GM23338 (cell line): ENCODE measurements around the gene CHMP6. TPM values are rescaled to one million over a fixed set of nuclear protein-coding genes. Genes with fewer than 3 reads are reported as not detected.

Experiments
- ATAC-seq: fragments of 200-7000 bp; cut with Tn5 transposase; 3 replicates; pipeline ENCODE4 v1.9.1; 2020
- DNase-seq: peaks from one replicate; pipeline ENCODE4 v3.0.0-alpha.2; 2015; ENCODE audit warnings: low spot score
- H2AFZ ChIP-seq: fragments of 200-600 bp; sonication (generic); 2 replicates; pipeline ENCODE4 v1.8.0; 2016; ENCODE audit warnings: antibody characterized with exemption, mild to moderate bottlenecking, moderate library complexity
- H3F3A ChIP-seq: fragments of 200-600 bp; sonication (generic); replicated peaks from 2 replicates; pipeline ENCODE4 v1.8.0; 2017; ENCODE audit warnings: antibody characterized with exemption, mixed run types, low read depth
- H3K27ac ChIP-seq: fragments of 200-600 bp; sonication (generic); 2 replicates; pipeline ENCODE4 v1.6.1; 2016; ENCODE audit warnings: low read depth
- H3K27me3 ChIP-seq: fragments of 200-600 bp; sonication (generic); 2 replicates; pipeline ENCODE4 v1.8.0; 2016; ENCODE audit warnings: mild to moderate bottlenecking, mixed run types, moderate library complexity; ENCODE audit not compliant: insufficient read depth
- H3K36me3 ChIP-seq: fragments of 200-600 bp; sonication (generic); 2 replicates; pipeline ENCODE4 v1.8.0; 2016; ENCODE audit warnings: mild to moderate bottlenecking; ENCODE audit not compliant: insufficient read depth
- H3K4me1 ChIP-seq: fragments of 200-600 bp; sonication (generic); 2 replicates; pipeline ENCODE4 v1.8.0; 2016; ENCODE audit warnings: mild to moderate bottlenecking, moderate library complexity; ENCODE audit not compliant: insufficient read depth
- H3K4me2 ChIP-seq: fragments of 200-600 bp; sonication (generic); 2 replicates; pipeline ENCODE4 v1.7.1; 2017; ENCODE audit warnings: mixed run types
- H3K4me3 ChIP-seq: fragments of 200-600 bp; sonication (generic); 2 replicates; pipeline ENCODE4 v1.6.1; 2016; ENCODE audit warnings: mixed run types
- H3K79me2 ChIP-seq: fragments of 200-600 bp; sonication (generic); replicated peaks from 2 replicates; pipeline ENCODE4 v1.8.0; 2017; ENCODE audit warnings: mild to moderate bottlenecking; ENCODE audit not compliant: insufficient read depth
- H3K9me2 ChIP-seq: fragments of 200-600 bp; sonication (generic); 2 replicates; pipeline ENCODE4 v1.8.0; 2017; ENCODE audit not compliant: insufficient read depth
- H4K20me1 ChIP-seq: fragments of 200-600 bp; sonication (generic); replicated peaks from 2 replicates; pipeline ENCODE4 v1.8.0; 2017; ENCODE audit warnings: mild to moderate bottlenecking; ENCODE audit not compliant: insufficient read depth
- H3K27ac Mint-ChIP-seq: 2 replicates; pipeline ENCODE4 v1.8.0; 2020; ENCODE audit warnings: inconsistent platforms, mild to moderate bottlenecking, moderate library complexity, mixed read lengths
- H3K27me3 Mint-ChIP-seq: 3 replicates; pipeline ENCODE4 v1.8.0; 2022; ENCODE audit warnings: low read depth, mild to moderate bottlenecking, moderate library complexity, mixed read lengths, inconsistent platforms; ENCODE audit not compliant: insufficient read depth, poor library complexity
- H3K36me3 Mint-ChIP-seq: 3 replicates; pipeline ENCODE4 v1.8.0; 2021; ENCODE audit warnings: low read depth, mild to moderate bottlenecking, inconsistent platforms, moderate library complexity, mixed read lengths
- H3K4me1 Mint-ChIP-seq: 3 replicates; pipeline ENCODE4 v1.8.0; 2020; ENCODE audit warnings: mild to moderate bottlenecking, inconsistent platforms, mixed read lengths
- H3K4me3 Mint-ChIP-seq: 3 replicates; pipeline ENCODE4 v1.8.0; 2021; ENCODE audit warnings: moderate library complexity, mild to moderate bottlenecking, inconsistent platforms, mixed read lengths
- H3K9me3 Mint-ChIP-seq: 3 replicates; pipeline ENCODE4 v1.8.0; 2020; ENCODE audit warnings: moderate library complexity, mild to moderate bottlenecking, inconsistent platforms, mixed read lengths
- CREB1 ChIP-seq: fragments of 250-450 bp; sonication (Bioruptor Pico); IDR thresholded peaks from 2 replicates; pipeline ENCODE4 v1.5.0; 2020; ENCODE audit warnings: low read depth, mild to moderate bottlenecking, moderate library complexity
- CTCF ChIP-seq, 2 experiments: fragments of 200-600 bp in 1 of 2; sonication (generic) in 1 of 2; conservative IDR thresholded peaks; 2 replicates each; pipeline versions ENCODE4 v1.5.1 to v1.6.1; 2016 to 2017; ENCODE audit warnings: antibody characterized with exemption in 2 of 2, low read depth in 2 of 2, mild to moderate bottlenecking in 2 of 2, moderate library complexity in 1 of 2
- ETS1 ChIP-seq: IDR thresholded peaks from 2 replicates; pipeline ENCODE4 v1.6.1; 2016; ENCODE audit warnings: antibody characterized with exemption
- EZH2 ChIP-seq: fragments of 200-600 bp; sonication (generic); IDR thresholded peaks from one replicate; pipeline ENCODE4 v1.8.0; 2017; ENCODE audit warnings: antibody characterized with exemption, mild to moderate bottlenecking, low read depth; ENCODE audit not compliant: unreplicated experiment
- EZH2phosphoT487 ChIP-seq: fragments of 200-600 bp; sonication (generic); IDR thresholded peaks from one replicate; pipeline ENCODE4 v1.8.1; 2018; ENCODE audit warnings: antibody characterized with exemption; ENCODE audit not compliant: unreplicated experiment
- NANOG ChIP-seq: IDR thresholded peaks from 2 replicates; pipeline ENCODE4 v1.6.1; 2016; ENCODE audit warnings: antibody characterized with exemption, borderline replicate concordance
- POLR2AphosphoS5 ChIP-seq: IDR thresholded peaks from 2 replicates; pipeline ENCODE4 v1.6.1; 2016; ENCODE audit warnings: antibody characterized with exemption, low read depth
- REST ChIP-seq: IDR thresholded peaks from one replicate; pipeline ENCODE4 v1.6.1; 2018; ENCODE audit warnings: antibody characterized with exemption; ENCODE audit not compliant: unreplicated experiment
- STAT1 ChIP-seq: IDR thresholded peaks from one replicate; pipeline ENCODE4 v1.6.1; 2016; ENCODE audit warnings: antibody characterized with exemption; ENCODE audit not compliant: unreplicated experiment
- ZNF114 ChIP-seq: fragments of 250-450 bp; sonication (Bioruptor Pico); IDR thresholded peaks from 2 replicates; pipeline ENCODE4 v1.5.0; 2020; ENCODE audit warnings: mild to moderate bottlenecking, moderate library complexity
- ZNF331 ChIP-seq: fragments of 250-450 bp; sonication (Bioruptor Pico); IDR thresholded peaks from 2 replicates; pipeline ENCODE4 v1.5.0; 2020; ENCODE audit warnings: low read depth, mild to moderate bottlenecking, moderate library complexity
- ZNF462 ChIP-seq: fragments of 250-450 bp; sonication (Bioruptor Pico); IDR thresholded peaks from 2 replicates; pipeline ENCODE4 v1.5.0; 2020; ENCODE audit warnings: mild to moderate bottlenecking, moderate library complexity
- polyA plus RNA-seq: library from polyadenylated mRNA; unstranded; fragments of >200 nt; fragmentation: Nextera tagmentation; extraction: Ambion mirVana; gene quantifications from 2 replicates; pipeline ENCODE4 v1.2.1, GENCODE V29; 2016
- total RNA-seq: library from RNA; depleted of rRNA; stranded (reverse); fragments of >200 nt; shearing (Covaris generic); gene quantifications from 2 replicates; pipeline ENCODE4 v1.2.3, GENCODE V29; 2014

The CHMP6 gene
- total and polyA plus RNA-seq, 2 experiments from 2014 or later: 12.3 to 14.0 TPM

GRCh38 chr17:81025065-81025740 is 33.6 kb downstream of the CHMP6 start:
- peaks cover 29% of the 10 kb centered on the region for H3K27me3 Mint-ChIP-seq
- Histone ChIP-seq H3F3A (peaks cover 11% of the 10 kb centered on the region; the same call in 1 of the 2 replicates), H3K27ac (no peak overlapping the region), H2AFZ (no peak overlapping the region), H3K27me3 (no peaks in the 10 kb centered on the region), H3K36me3 (no peaks in the 10 kb centered on the region), H3K4me3 (no peak overlapping the region), H3K4me2 (no peak overlapping the region), H3K4me1 (peaks cover 3% of the 10 kb centered on the region; the same call in 1 of the 2 replicates), H3K79me2 (no peaks in the 10 kb centered on the region), H4K20me1 (no peaks in the 10 kb centered on the region), H3K9me2 (0 out of 2 replicates have a peak, but pooled peaks cover 4% of the 10 kb centered on the region)
- no peak overlapping the region for H3K4me3 Mint-ChIP-seq
- DNase-seq (no peak), ATAC-seq (no peak)
- H3K27ac Mint-ChIP-seq: no peak overlapping the region
- peaks cover 6% of the 10 kb centered on the region; the same call in 1 of the 3 replicates for H3K9me3 Mint-ChIP-seq
- H3K4me1 Mint-ChIP-seq: peaks cover 4% of the 10 kb centered on the region; the same call in 2 of the 3 replicates
- H3K36me3 Mint-ChIP-seq: no peaks in the 10 kb centered on the region
- TF ChIP-seq CTCF (conservative IDR thresholded peaks at IDR 0.05; ENCODE audit: low read depth in 2 of 2) (no peak), ZNF462 (CRISPR knock-in tag) (no peak), EZH2 (no peak), REST (no peak), NANOG (no peak), ETS1 (no peak), POLR2AphosphoS5 (no peak), ZNF114 (CRISPR knock-in tag) (no peak), STAT1 (no peak), ZNF331 (no peak), CREB1 (CRISPR knock-in tag) (no peak), EZH2phosphoT487 (no peak)
